ENCODE results near the gene ZNF850.

Gene ZNF850

GRCh38 chr19:36668646-36669045, 104.0 kb downstream of the ZNF850 start:
- no peak for TF ChIP-seq CTCF (IDR thresholded peaks at IDR 0.05)
- Histone ChIP-seq H3K4me1 (ENCODE audit: control insufficient read depth in 1 of 2, insufficient read depth in 1 of 2, low read depth in 1 of 2, low read length in 1 of 2) (peaks cover 17% of the 10 kb centered on the region in 2 experiments), H3K27me3 (peaks cover 3% of the 10 kb centered on the region), H3K27ac (no peak overlapping the region), H3K36me3 (no peaks in the 10 kb centered on the region), H3K9me3 (peaks cover 4% of the 10 kb centered on the region), H3K4me3 (ENCODE audit: low read depth in 1 of 2, low read length in 1 of 2) (no peak overlapping the region)

- TF ChIP-seq CTCF (IDR thresholded peaks at IDR 0.05): no peak
- H3K27me3 ChIP-seq: peaks cover 3% of the 10 kb centered on the region
- peak overlapping the region; percentile 66 to 72 for H3K4me3 ChIP-seq (ENCODE audit: low read depth in 1 of 2, low read length in 1 of 2)
- H3K9me3 ChIP-seq: peaks cover 4% of the 10 kb centered on the region
- H3K4me1 ChIP-seq (ENCODE audit: control insufficient read depth in 1 of 2, insufficient read depth in 1 of 2, low read depth in 1 of 2, low read length in 1 of 2): peaks cover 17% of the 10 kb centered on the region in 2 experiments
- no peaks in the 10 kb centered on the region for H3K36me3 ChIP-seq
- H3K27ac ChIP-seq: no peak overlapping the region
These were observed 106.8 kb downstream of the ZNF850 start for GRCh38 chr19:36665832-36666231.

All from neutrophil (primary cell).